Stimulated activated CD4-positive, alpha-beta T cell treated with anti-CD3 and anti-CD28 coated beads, Interleukin-4, amount 100 ng/mL, for 1 hour (primary cell): ENCODE measurements around the gene EDEM3.
"Not testable (repeated sequence)": the region's sequence is repeated elsewhere in the genome, so short reads cannot be mapped to it uniquely, and the experiment has no call there.

Source experiments
- DNase-seq: peaks from one replicate; pipeline ENCODE4 v3.0.0-alpha.2; 2020

Gene EDEM3

GRCh38 chr1:184739070-184739469 lies 15.6 kb downstream of the EDEM3 start:
- no peak for DNase-seq

GRCh38 chr1:184734980-184735379 lies 19.7 kb downstream of the EDEM3 start:
- no peak for DNase-seq

- no peak for DNase-seq
Measured at GRCh38 chr1:184724843-184725242, 29.8 kb downstream of the EDEM3 start.

GRCh38 chr1:184716158-184716557 lies 38.5 kb downstream of the EDEM3 start:
- DNase-seq: no peak

- DNase-seq: no peak
Measured at GRCh38 chr1:184709418-184709817, 45.2 kb downstream of the EDEM3 start.

- DNase-seq: no peak
Measured at GRCh38 chr1:184708084-184708676, 46.5 kb downstream of the EDEM3 start.

- DNase-seq: no peak
Measured at GRCh38 chr1:184705271-184705670, 49.4 kb downstream of the EDEM3 start.

GRCh38 chr1:184701816-184702215 lies 52.8 kb downstream of the EDEM3 start:
- no peak for DNase-seq

- DNase-seq: no peak
Measured at GRCh38 chr1:184698969-184699368, 55.7 kb downstream of the EDEM3 start.

GRCh38 chr1:184698016-184698415 lies 56.6 kb downstream of the EDEM3 start:
- DNase-seq: no peak

- no peak for DNase-seq
Measured at GRCh38 chr1:184696403-184696802, 58.3 kb downstream of the EDEM3 start.

GRCh38 chr1:184695023-184695422 lies 59.6 kb downstream of the EDEM3 start:
- DNase-seq: no peak

GRCh38 chr1:184693011-184693410 lies 61.6 kb downstream of the EDEM3 start:
- no peak for DNase-seq

GRCh38 chr1:184691719-184692324 lies 62.8 kb downstream of the EDEM3 start:
- no peak for DNase-seq

- DNase-seq: no peak
Measured at GRCh38 chr1:184686540-184686939, 68.1 kb downstream of the EDEM3 start.

- DNase-seq: no peak
Measured at GRCh38 chr1:184685116-184685515, 69.5 kb downstream of the EDEM3 start.

- DNase-seq: no peak
Measured at GRCh38 chr1:184684285-184685074, 70.2 kb downstream of the EDEM3 start.

GRCh38 chr1:184682956-184683355 lies 71.7 kb downstream of the EDEM3 start:
- no peak for DNase-seq

- DNase-seq: not testable (repeated sequence)
Measured at GRCh38 chr1:184680611-184681225, 73.9 kb downstream of the EDEM3 start.

GRCh38 chr1:184679472-184679871 lies 75.2 kb downstream of the EDEM3 start:
- not testable (repeated sequence) for DNase-seq

- no peak for DNase-seq
Measured at GRCh38 chr1:184677344-184677743, 77.3 kb downstream of the EDEM3 start.

GRCh38 chr1:184673305-184673704 lies 81.4 kb downstream of the EDEM3 start:
- no peak for DNase-seq

- DNase-seq: no peak
Measured at GRCh38 chr1:184672013-184672726, 82.5 kb downstream of the EDEM3 start.
